Measurements from ENCODE around the gene ZBTB47.

GRCh38 chr3:42660898-42661297 lies 7.4 kb downstream of the ZBTB47 start:
- no peak for TF ChIP-seq CTCF (IDR thresholded peaks at IDR 0.05)
- TF ChIP-seq POLR2A (IDR thresholded peaks at IDR 0.05) = no peak
